Activated CD4-positive, CD25-positive, alpha-beta regulatory T cell treated with anti-CD3 and anti-CD28 coated beads, Interleukin-2, amount 50 U/mL, for 16 hours (primary cell): ENCODE results near the gene SLC2A4RG.
"Not testable (repeated sequence)": the region's sequence is repeated elsewhere in the genome, so short reads cannot be mapped to it uniquely, and the experiment has no call there.

Experiments used
- DNase-seq: peaks from one replicate; pipeline ENCODE4 v3.0.0-alpha.2; 2020; ENCODE audit warnings: low read depth, low spot score

Gene SLC2A4RG

GRCh38 chr20:63712191-63712590 lies 27.4 kb upstream of the SLC2A4RG start:
- no peak for DNase-seq

- no peak for DNase-seq
Measured at GRCh38 chr20:63714858-63715257, 24.7 kb upstream of the SLC2A4RG start.

GRCh38 chr20:63718996-63719395 lies 20.6 kb upstream of the SLC2A4RG start:
- DNase-seq, result no peak

- not testable (repeated sequence) for DNase-seq
Measured at GRCh38 chr20:63722967-63723622, 16.5 kb upstream of the SLC2A4RG start.

- DNase-seq, result not testable (repeated sequence)
Measured at GRCh38 chr20:63730189-63730733, 9.3 kb upstream of the SLC2A4RG start.

- DNase-seq, result no peak
Measured at GRCh38 chr20:63731410-63731809, 8.2 kb upstream of the SLC2A4RG start.

GRCh38 chr20:63732118-63733095 lies 7.2 kb upstream of the SLC2A4RG start:
- no peak for DNase-seq

- DNase-seq, result no peak
Measured at GRCh38 chr20:63733117-63733516, 6.5 kb upstream of the SLC2A4RG start.

- no peak for DNase-seq
Measured at GRCh38 chr20:63733579-63734081, 5.9 kb upstream of the SLC2A4RG start.

GRCh38 chr20:63734111-63734945 lies 5.2 kb upstream of the SLC2A4RG start:
- DNase-seq, result no peak

GRCh38 chr20:63734946-63735858 lies 4.4 kb upstream of the SLC2A4RG start:
- DNase-seq, result no peak

GRCh38 chr20:63735859-63736718 lies 3.5 kb upstream of the SLC2A4RG start, which contains the start of gene LIME1:
Gene LIME1, plus strand, starts transcription at chr20:63736664. Its CDS starts 886 bp downstream, at chr20:63737550.
- no peak for DNase-seq

GRCh38 chr20:63736893-63737694 lies 2.5 kb upstream of the SLC2A4RG start:
- no peak for DNase-seq

- no peak for DNase-seq
Measured at GRCh38 chr20:63737695-63737944, 2.0 kb upstream of the SLC2A4RG start.

- DNase-seq, result no peak
Measured at GRCh38 chr20:63737945-63738686, 1.5 kb upstream of the SLC2A4RG start.

GRCh38 chr20:63738687-63739129 lies 868 bp upstream of the SLC2A4RG start:
- no peak for DNase-seq

- no peak for DNase-seq
Measured at GRCh38 chr20:63740070-63740626, 572 bp downstream of the SLC2A4RG start.
